Subcutaneous abdominal adipose tissue (tissue), 5 donors: Measurements from ENCODE around the gene ACO1.

ENCODE experiments used
- H3K27ac ChIP-seq: one replicate; pipeline ENCODE4 v1.7.0; 2013; ENCODE audit warnings: low read depth, mild to moderate bottlenecking, inconsistent platforms, low read length, moderate library complexity
- H3K27me3 ChIP-seq, 5 donors: one replicate each; pipeline ENCODE4 v1.7.0; 2013; ENCODE audit warnings: low read length in 5 of 5, inconsistent platforms in 1 of 5; ENCODE audit not compliant: control insufficient read depth in 5 of 5, insufficient read depth in 4 of 5
- H3K36me3 ChIP-seq, 5 donors: one replicate each; pipeline ENCODE4 v1.7.0; 2013; ENCODE audit warnings: low read length in 5 of 5; ENCODE audit not compliant: control insufficient read depth in 5 of 5, insufficient read depth in 5 of 5
- H3K4me1 ChIP-seq, 5 donors: one replicate each; pipeline ENCODE4 v1.7.0; 2013; ENCODE audit warnings: low read length in 5 of 5, mild to moderate bottlenecking in 3 of 5, moderate library complexity in 1 of 5; ENCODE audit not compliant: control insufficient read depth in 5 of 5, insufficient read depth in 5 of 5
- H3K4me3 ChIP-seq, 5 donors: one replicate each; pipeline ENCODE4 v1.7.0; 2013; ENCODE audit warnings: low read length in 5 of 5, low read depth in 1 of 5
- H3K9ac ChIP-seq, 5 donors: one replicate each; pipeline ENCODE4 v1.7.0; 2013; ENCODE audit warnings: low read length in 5 of 5, mild to moderate bottlenecking in 4 of 5, moderate library complexity in 3 of 5
- H3K9me3 ChIP-seq, 5 donors: one replicate each; pipeline ENCODE4 v1.7.0; 2013; ENCODE audit warnings: low read length in 5 of 5; ENCODE audit not compliant: control insufficient read depth in 5 of 5
- donor health status: healthy.
- donor health status: healthy.
- donor health status: healthy.
- donor health status: healthy.
- donor health status: healthy.

The ACO1 gene

DNA sequence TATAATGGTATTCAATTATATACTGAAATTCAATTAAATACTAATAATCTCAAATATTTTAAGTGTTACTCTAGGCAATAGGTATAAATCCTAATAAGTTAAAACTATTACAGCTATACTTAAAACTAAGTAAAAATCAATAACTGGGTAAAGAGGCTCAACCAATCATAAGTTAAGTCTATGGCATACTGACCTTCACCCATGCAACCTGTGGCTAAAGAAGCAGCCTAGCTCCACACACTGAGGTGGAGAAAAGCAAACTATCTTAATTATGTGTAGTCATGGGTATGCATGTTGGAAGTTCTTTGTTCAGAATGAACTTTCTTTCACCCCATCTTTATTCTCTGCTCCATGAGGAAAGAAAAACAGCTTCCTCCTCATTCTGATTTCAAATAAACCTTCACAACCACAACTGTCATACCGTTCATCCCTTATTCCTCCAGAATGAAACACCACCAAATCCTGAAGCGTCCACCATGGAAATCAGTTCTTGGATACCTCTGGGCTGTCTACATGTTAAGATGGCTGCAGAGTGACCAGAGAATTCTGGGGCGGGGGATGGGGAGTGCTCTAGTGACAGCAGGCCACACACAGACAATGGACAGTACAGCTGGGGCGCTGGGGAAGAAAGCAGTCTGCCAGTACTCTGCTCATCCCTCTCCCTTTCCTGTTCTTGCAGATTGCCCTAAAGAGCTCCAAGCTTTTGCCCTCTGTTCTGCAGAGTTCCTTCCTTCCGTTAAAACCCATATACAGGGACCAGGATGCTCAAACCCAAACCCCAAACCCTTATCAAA, 79.3 kb downstream of the ACO1 start:
- H3K9ac ChIP-seq: no peak overlapping the region
- no peak overlapping the region for H3K27ac ChIP-seq
- peaks cover 14 to 44% (median 31%) of the 10 kb centered on the region in 5 donors for H3K36me3 ChIP-seq
- H3K4me3 ChIP-seq: no peak overlapping the region
- H3K27me3 ChIP-seq: no peaks in the 10 kb centered on the region
- H3K4me1 ChIP-seq: peaks cover 0 to 12% (median 0%) of the 10 kb centered on the region in 5 donors
- H3K9me3 ChIP-seq: no peaks in the 10 kb centered on the region

DNA sequence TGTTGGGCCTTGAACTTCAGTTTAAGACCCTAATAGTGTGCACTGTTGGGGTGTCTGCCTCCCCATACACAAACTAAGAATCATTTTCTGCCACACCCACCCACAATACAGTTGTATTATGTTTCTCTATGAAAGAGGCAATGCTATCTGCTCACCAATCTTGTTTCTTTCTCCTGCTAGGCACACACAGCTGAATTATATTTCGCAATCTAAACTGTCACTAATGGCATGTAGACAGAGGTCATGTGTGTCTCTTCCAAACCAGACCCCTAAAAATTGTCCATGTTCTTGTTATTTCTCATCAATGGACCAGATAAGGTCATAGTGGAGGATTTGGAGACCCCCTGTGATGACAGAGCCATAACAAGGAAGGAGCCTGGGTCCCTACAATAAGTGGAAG, 84.3 kb downstream of the ACO1 start:
- no peaks in the 10 kb centered on the region for H3K27me3 ChIP-seq
- peaks cover 0 to 14% (median 0%) of the 10 kb centered on the region in 5 donors for H3K4me1 ChIP-seq
- H3K36me3 ChIP-seq: peaks cover 22 to 65% (median 52%) of the 10 kb centered on the region in 5 donors
- no peaks in the 10 kb centered on the region for H3K9me3 ChIP-seq
- no peak overlapping the region for H3K27ac ChIP-seq
- H3K9ac ChIP-seq: no peak overlapping the region
- no peak overlapping the region for H3K4me3 ChIP-seq

DNA sequence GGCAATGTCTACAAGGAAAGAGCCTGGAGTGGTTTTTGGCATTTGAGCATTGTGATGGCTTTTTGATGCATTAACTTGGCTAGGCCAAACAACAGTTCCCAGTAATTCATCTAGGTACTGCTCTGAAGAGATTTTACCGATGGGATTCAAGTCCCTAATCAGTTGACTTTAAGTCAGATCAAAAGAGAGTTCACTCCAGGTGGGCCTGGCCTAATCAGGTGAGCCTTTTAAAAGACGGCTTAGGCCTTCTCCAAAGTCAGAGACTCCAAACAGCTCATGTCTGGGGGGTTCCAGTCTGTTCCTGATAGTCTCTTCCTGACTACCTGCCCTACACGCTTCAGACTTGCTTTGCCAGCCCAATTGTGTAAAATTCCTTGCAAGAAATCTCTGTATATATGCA, 87.9 kb downstream of the ACO1 start:
- no peak overlapping the region for H3K9ac ChIP-seq
- H3K27me3 ChIP-seq: no peaks in the 10 kb centered on the region
- no peak overlapping the region for H3K4me3 ChIP-seq
- H3K9me3 ChIP-seq: no peaks in the 10 kb centered on the region
- peaks cover 33 to 66% (median 51%) of the 10 kb centered on the region in 5 donors for H3K36me3 ChIP-seq
- no peak overlapping the region for H3K27ac ChIP-seq
- H3K4me1 ChIP-seq: peaks cover 0 to 10% (median 0%) of the 10 kb centered on the region in 5 donors

DNA sequence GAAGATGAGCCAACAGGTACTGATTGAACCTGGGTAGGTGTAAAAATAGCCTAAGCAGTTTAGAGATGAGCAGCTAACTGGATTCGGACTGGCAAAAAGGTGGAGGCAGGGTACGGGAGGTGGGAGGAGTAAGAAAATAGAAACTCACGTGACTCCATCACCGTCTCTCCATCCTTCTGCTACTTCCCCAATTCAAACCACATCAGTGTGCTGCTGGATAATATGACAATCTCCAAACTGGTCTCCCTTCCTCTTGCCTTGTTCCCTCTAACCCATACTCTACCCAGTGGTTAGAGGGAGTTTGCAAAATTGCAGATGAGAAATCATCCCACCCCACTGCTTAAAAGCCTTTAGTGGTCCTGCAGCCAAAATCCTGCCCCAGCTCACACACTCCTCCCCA, 98.9 kb downstream of the ACO1 start:
- Histone ChIP-seq H3K4me3 (no peak overlapping the region), H3K9me3 (no peaks in the 10 kb centered on the region), H3K27me3 (no peaks in the 10 kb centered on the region), H3K4me1 (no peaks in the 10 kb centered on the region), H3K27ac (no peak overlapping the region), H3K9ac (no peak overlapping the region), H3K36me3 (peaks cover 49 to 85% (median 73%) of the 10 kb centered on the region in 5 donors)

DNA sequence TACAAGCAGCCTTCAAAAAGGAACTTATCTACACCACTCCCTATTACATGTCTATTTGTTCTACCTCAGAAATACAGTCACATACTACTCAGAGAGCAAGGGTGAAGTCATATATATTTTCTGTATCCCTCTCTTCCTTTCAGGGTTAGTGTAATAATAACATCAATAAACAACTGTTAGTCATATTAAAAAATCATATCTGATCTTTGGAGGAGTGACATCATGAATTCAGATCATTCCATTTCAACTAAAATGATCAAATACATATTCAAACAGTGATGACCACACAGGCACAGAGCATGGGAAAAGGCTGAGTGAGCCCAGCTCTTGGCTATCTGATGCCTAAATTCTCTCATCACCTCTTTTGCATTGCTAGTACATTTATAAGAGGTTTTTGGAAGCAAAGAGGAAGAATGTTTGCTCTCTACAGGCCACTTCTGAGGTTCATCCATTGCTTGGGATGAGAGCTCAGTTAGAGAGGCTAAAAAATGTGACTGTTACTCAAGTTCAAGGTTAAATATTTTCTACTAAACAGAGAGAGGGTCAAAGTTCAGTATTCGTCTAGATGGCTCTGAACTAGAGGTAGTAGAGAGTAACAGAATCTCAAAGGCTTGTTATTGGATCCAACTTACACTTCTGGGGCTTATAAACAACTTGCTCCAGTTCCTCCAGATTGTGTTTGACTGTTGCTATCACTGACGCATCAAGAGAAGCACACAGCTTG, 102.6 kb downstream of the ACO1 start:
- H3K27ac ChIP-seq: no peak overlapping the region
- H3K36me3 ChIP-seq: peaks cover 43 to 69% (median 65%) of the 10 kb centered on the region in 5 donors
- no peaks in the 10 kb centered on the region for H3K4me1 ChIP-seq
- H3K4me3 ChIP-seq: no peak overlapping the region
- no peaks in the 10 kb centered on the region for H3K27me3 ChIP-seq
- no peaks in the 10 kb centered on the region for H3K9me3 ChIP-seq
- H3K9ac ChIP-seq: no peak overlapping the region

GRCh38 chr9:32487981-32488380, 103.5 kb downstream of the ACO1 start:
- Histone ChIP-seq H3K27me3 (no peaks in the 10 kb centered on the region), H3K36me3 (peaks cover 42 to 66% (median 63%) of the 10 kb centered on the region in 5 donors), H3K4me3 (no peak overlapping the region)

DNA sequence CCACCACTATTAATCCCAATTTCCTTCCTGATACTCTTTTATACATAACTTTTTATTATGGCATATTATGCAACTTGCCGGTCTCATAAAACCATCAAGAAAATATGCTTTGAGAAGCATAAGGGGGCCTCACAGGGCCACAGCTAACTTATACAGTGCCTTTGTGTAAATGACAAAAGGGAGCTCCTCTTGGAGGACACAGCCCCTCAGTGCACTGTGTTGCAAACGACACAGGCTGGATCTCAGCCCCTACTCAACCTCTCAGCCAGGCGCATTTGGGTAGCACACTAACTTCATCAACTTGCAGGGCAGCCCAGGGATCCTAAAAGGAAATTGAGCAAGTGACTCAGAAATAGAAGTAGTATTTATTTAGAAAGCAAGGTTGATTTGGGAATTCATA, 106.2 kb downstream of the ACO1 start:
- Histone ChIP-seq H3K4me1 (no peaks in the 10 kb centered on the region), H3K9ac (no peak overlapping the region), H3K4me3 (no peak overlapping the region), H3K9me3 (no peaks in the 10 kb centered on the region), H3K27me3 (no peaks in the 10 kb centered on the region), H3K36me3 (peaks cover 27 to 45% (median 42%) of the 10 kb centered on the region in 5 donors), H3K27ac (no peak overlapping the region)

More at GRCh38 chr9:32487981-32488380, 103.5 kb downstream of the ACO1 start:
- Histone ChIP-seq H3K9ac (no peak overlapping the region), H3K27ac (no peak overlapping the region), H3K4me1 (no peaks in the 10 kb centered on the region), H3K9me3 (no peaks in the 10 kb centered on the region)

- peaks cover 0 to 6% (median 0%) of the 10 kb centered on the region in 5 donors for H3K9me3 ChIP-seq
- no peak overlapping the region for H3K9ac ChIP-seq
- no peak overlapping the region for H3K4me3 ChIP-seq
- no peaks in the 10 kb centered on the region for H3K4me1 ChIP-seq
- no peak overlapping the region for H3K27ac ChIP-seq
- H3K27me3 ChIP-seq: no peaks in the 10 kb centered on the region
- peaks cover 8 to 35% (median 13%) of the 10 kb centered on the region in 5 donors for H3K36me3 ChIP-seq
Observed at GRCh38 chr9:32497921-32498320, 113.5 kb downstream of the ACO1 start.

- H3K4me1 ChIP-seq: no peaks in the 10 kb centered on the region
- no peak overlapping the region for H3K27ac ChIP-seq
- no peaks in the 10 kb centered on the region for H3K27me3 ChIP-seq
- H3K9me3 ChIP-seq: peaks cover 0 to 6% (median 0%) of the 10 kb centered on the region in 5 donors
- peaks cover 8 to 35% (median 13%) of the 10 kb centered on the region in 5 donors for H3K36me3 ChIP-seq
- no peak overlapping the region for H3K9ac ChIP-seq
- no peak overlapping the region for H3K4me3 ChIP-seq
Observed at GRCh38 chr9:32500768-32501167, 116.3 kb downstream of the ACO1 start.

DNA sequence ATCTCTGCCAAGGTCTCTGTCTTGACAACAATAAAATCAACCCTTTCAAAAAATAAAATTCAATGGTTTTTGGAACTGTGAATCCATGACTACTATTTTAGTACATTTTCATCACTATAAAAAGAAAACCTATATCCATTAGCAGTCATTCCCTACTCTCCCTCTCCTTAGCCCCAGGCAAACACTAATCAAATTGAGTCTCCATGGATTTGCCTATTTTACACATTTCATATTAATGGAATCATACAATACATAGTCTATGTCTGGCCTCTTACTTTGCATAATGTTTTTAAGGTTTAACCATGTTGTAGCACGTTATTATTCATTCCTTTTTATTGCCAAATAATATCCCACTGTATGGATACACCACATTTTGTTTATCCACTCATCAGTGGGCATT, 117.4 kb downstream of the ACO1 start:
- H3K4me1 ChIP-seq: no peaks in the 10 kb centered on the region

More for the DNA sequence above, 117.4 kb downstream of the ACO1 start:
- Histone ChIP-seq H3K9me3 (peaks cover 0 to 6% (median 0%) of the 10 kb centered on the region in 5 donors), H3K27me3 (no peaks in the 10 kb centered on the region), H3K4me3 (no peak overlapping the region), H3K36me3 (peaks cover 3 to 24% (median 13%) of the 10 kb centered on the region in 5 donors), H3K9ac (no peak overlapping the region), H3K27ac (no peak overlapping the region)
